Osteocyte (in vitro differentiated cells): ENCODE results near the gene LDHAL6B. TPM values are rescaled to one million over a fixed set of nuclear protein-coding genes. Genes with fewer than 3 reads are reported as not detected.

Experiments
- DNase-seq: peaks from one replicate; pipeline ENCODE4 v3.0.0; 2021; ENCODE audit warnings: mixed read lengths; ENCODE audit not compliant: unreplicated experiment; ENCODE audit errors: extremely low spot score
- H3K27ac Mint-ChIP-seq: one replicate; pipeline ENCODE4 v1.8.0; 2021; ENCODE audit warnings: mild to moderate bottlenecking, mixed read lengths; ENCODE audit not compliant: unreplicated experiment
- H3K27me3 Mint-ChIP-seq: one replicate; pipeline ENCODE4 v1.8.0; 2021; ENCODE audit warnings: mixed read lengths; ENCODE audit not compliant: unreplicated experiment
- H3K36me3 Mint-ChIP-seq: one replicate; pipeline ENCODE4 v1.8.0; 2021; ENCODE audit warnings: mixed read lengths; ENCODE audit not compliant: unreplicated experiment
- H3K4me1 Mint-ChIP-seq: one replicate; pipeline ENCODE4 v1.8.0; 2021; ENCODE audit warnings: mixed read lengths; ENCODE audit not compliant: unreplicated experiment
- H3K4me3 Mint-ChIP-seq: one replicate; pipeline ENCODE4 v1.8.0; 2021; ENCODE audit warnings: mild to moderate bottlenecking, moderate library complexity, mixed read lengths; ENCODE audit not compliant: unreplicated experiment
- H3K9me3 Mint-ChIP-seq: one replicate; pipeline ENCODE4 v1.8.0; 2021; ENCODE audit warnings: mixed read lengths; ENCODE audit not compliant: unreplicated experiment
- total RNA-seq: library from RNA; stranded (reverse); gene quantifications from 2 replicates; pipeline ENCODE4 v1.2.1, GENCODE V29; 2021
- TF ChIP-seq, protein P1 (sequence below): fragments of 200-600 bp; sonication (generic); IDR thresholded peaks from 2 replicates; pipeline ENCODE4 v1.5.0; 2021; ENCODE audit warnings: antibody characterized with exemption, mild to moderate bottlenecking, moderate library complexity

LDHAL6B gene
- total RNA-seq, 1 donor from 2014 or later, result not detected

GRCh38 chr15:59173194-59173593 is 33.4 kb upstream of the LDHAL6B start:
- TF ChIP-seq, protein P1, sequence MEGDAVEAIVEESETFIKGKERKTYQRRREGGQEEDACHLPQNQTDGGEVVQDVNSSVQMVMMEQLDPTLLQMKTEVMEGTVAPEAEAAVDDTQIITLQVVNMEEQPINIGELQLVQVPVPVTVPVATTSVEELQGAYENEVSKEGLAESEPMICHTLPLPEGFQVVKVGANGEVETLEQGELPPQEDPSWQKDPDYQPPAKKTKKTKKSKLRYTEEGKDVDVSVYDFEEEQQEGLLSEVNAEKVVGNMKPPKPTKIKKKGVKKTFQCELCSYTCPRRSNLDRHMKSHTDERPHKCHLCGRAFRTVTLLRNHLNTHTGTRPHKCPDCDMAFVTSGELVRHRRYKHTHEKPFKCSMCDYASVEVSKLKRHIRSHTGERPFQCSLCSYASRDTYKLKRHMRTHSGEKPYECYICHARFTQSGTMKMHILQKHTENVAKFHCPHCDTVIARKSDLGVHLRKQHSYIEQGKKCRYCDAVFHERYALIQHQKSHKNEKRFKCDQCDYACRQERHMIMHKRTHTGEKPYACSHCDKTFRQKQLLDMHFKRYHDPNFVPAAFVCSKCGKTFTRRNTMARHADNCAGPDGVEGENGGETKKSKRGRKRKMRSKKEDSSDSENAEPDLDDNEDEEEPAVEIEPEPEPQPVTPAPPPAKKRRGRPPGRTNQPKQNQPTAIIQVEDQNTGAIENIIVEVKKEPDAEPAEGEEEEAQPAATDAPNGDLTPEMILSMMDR, result no peak
- H3K27me3 Mint-ChIP-seq, result no peaks in the 10 kb centered on the region
- H3K9me3 Mint-ChIP-seq, result no peaks in the 10 kb centered on the region
- H3K4me1 Mint-ChIP-seq, result peaks cover 37% of the 10 kb centered on the region
- H3K36me3 Mint-ChIP-seq, result peaks cover 30% of the 10 kb centered on the region
- no peak for DNase-seq
- H3K4me3 Mint-ChIP-seq, result no peak overlapping the region
- H3K27ac Mint-ChIP-seq, result no peak overlapping the region

GRCh38 chr15:59174151-59174834 is 32.4 kb upstream of the LDHAL6B start:
- no peak for DNase-seq
- Mint-ChIP-seq H3K27me3 (no peaks in the 10 kb centered on the region), H3K9me3 (no peaks in the 10 kb centered on the region), H3K4me1 (peaks cover 26% of the 10 kb centered on the region), H3K27ac (no peak overlapping the region), H3K4me3 (no peak overlapping the region), H3K36me3 (peaks cover 34% of the 10 kb centered on the region)
- TF ChIP-seq, protein P1, result no peak

DNA sequence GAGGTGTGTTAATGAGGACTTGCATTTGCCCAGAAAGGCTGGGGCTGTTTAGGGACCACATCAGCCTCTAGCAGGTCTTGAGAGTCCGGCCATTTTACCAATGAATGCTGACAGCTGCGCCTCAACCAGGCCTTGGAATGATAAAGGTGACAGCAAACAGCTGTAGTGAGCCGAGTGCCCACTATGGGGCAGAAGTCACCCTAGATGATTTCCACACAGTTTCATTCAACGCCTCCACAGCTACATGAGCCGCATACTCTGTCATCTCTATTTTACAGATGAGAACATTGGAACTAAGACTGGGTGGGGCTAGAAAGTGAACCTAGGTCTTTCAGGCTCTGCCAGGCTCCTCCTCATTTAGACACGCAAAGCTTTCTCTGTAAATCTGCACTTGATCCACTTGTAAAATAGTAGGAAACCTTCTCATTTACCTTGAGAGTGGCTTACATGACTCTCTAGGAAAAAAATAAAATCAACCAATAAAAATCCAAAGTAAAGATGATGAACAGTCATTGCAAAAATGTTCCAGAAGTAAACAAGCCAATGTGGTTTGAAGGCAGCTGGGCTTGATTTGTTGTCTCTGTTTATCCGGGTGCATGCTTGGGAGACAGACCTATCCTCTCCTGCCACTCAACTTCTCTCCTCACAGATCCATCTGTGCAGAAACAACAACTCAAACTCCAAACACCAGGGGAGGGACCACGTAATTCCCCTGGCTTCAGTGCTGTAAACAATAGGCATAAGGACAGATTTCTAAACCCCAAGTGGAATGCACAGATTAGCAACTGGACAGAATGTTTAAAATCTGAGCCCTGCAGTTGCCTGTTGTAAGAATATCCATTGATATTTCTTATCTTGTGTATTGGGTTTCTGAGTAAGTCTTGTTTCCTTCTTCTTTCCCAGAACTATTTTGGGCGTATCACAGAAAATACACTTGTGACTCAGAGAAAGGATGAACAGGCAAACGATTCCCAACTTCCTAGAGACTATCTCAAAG is 31.5 kb upstream of the LDHAL6B start:
- TF ChIP-seq, protein P1, result peak; percentile 74
- H3K4me1 Mint-ChIP-seq, result peaks cover 18% of the 10 kb centered on the region
- H3K4me3 Mint-ChIP-seq, result no peak overlapping the region
- DNase-seq, result no peak
- no peaks in the 10 kb centered on the region for H3K27me3 Mint-ChIP-seq
- peaks cover 34% of the 10 kb centered on the region for H3K36me3 Mint-ChIP-seq
- peak overlapping the region; percentile 73 for H3K27ac Mint-ChIP-seq
- H3K9me3 Mint-ChIP-seq, result no peaks in the 10 kb centered on the region

DNA sequence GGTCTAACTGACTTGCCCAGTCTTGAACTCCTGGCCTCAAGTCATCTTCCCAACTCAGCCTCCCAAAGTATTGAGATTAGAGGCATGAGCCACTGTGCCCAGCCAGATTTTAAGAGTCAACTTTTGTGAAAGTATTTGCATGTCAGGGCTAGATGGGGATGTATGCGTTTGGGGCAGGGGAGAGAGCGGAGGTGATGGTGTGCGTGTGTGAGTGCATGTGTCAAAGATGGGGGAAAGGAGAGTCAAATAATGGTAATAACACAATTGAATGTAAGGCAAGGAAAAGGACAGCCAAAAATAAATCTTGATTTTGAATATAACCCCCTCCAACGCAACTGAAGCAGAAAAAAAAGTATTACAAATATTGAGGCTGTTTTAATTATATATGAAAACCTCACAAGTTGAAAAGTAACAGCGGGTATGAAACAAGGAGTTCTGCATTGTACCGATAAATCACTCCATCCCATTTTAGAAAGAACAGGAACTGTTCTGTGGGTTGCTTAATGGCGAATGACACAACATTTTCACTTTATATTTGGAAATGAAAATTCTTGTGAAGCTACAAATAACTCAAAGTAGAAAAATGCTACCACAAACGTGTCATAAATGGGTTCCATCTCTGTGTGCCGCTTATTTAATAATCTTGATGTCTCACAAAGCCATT is 29.9 kb upstream of the LDHAL6B start:
- Mint-ChIP-seq H3K9me3 (peaks cover 4% of the 10 kb centered on the region), H3K36me3 (peaks cover 39% of the 10 kb centered on the region), H3K4me3 (no peak overlapping the region), H3K27ac (no peak overlapping the region), H3K27me3 (no peaks in the 10 kb centered on the region), H3K4me1 (peaks cover 14% of the 10 kb centered on the region)
- no peak for DNase-seq
- TF ChIP-seq, protein P1, result no peak

DNA sequence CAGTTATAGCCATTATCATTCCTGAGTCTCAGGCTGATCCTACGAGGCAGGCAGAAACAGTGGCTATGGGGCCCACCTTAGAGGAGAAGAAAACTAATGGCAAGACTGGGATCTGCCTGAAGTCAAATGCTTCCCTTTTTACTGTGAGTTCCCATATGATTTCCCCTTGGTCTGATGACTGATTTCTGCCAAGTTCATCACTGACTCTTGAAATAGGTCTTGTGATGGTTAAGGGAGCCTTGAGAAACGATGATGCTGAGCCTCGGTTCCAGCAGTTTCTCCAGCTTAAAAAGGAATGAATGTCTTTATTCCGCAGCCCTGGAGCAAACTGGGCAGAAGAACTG is 29.4 kb upstream of the LDHAL6B start:
- TF ChIP-seq, protein P1, result no peak
- H3K4me3 Mint-ChIP-seq, result no peak overlapping the region
- H3K4me1 Mint-ChIP-seq, result peaks cover 14% of the 10 kb centered on the region
- H3K27me3 Mint-ChIP-seq, result no peaks in the 10 kb centered on the region
- no peak for DNase-seq
- H3K27ac Mint-ChIP-seq, result no peak overlapping the region
- peaks cover 4% of the 10 kb centered on the region for H3K9me3 Mint-ChIP-seq
- H3K36me3 Mint-ChIP-seq, result peaks cover 42% of the 10 kb centered on the region
